ENCODE results near the gene JAM3.
"Not testable (repeated sequence)": the region's sequence is repeated elsewhere in the genome, so short reads cannot be mapped to it uniquely, and the experiment has no call there.

The JAM3 gene

GRCh38 chr11:134072844-134073243 is 4.0 kb downstream of the JAM3 start:
- TF ChIP-seq ZFX (IDR thresholded peaks at IDR 0.05; ENCODE audit: borderline replicate concordance): no peak
- no peak for TF ChIP-seq CTCF (IDR thresholded peaks at IDR 0.05)
- H3K27ac ChIP-seq: no peak overlapping the region

- TF ChIP-seq CTCF (IDR thresholded peaks at IDR 0.05) (no peak), ZFX (IDR thresholded peaks at IDR 0.05; ENCODE audit: borderline replicate concordance) (no peak)
- H3K27ac ChIP-seq: no peak overlapping the region
Observed at GRCh38 chr11:134074346-134074745, 5.5 kb downstream of the JAM3 start.

GRCh38 chr11:134074766-134075165 is 5.9 kb downstream of the JAM3 start:
- H3K27ac ChIP-seq: no peak overlapping the region
- TF ChIP-seq CTCF (IDR thresholded peaks at IDR 0.05): no peak
- no peak for TF ChIP-seq ZFX (IDR thresholded peaks at IDR 0.05; ENCODE audit: borderline replicate concordance)

GRCh38 chr11:134079317-134079716 is 10.4 kb downstream of the JAM3 start:
- no peak overlapping the region for H3K27ac ChIP-seq
- TF ChIP-seq CTCF (IDR thresholded peaks at IDR 0.05): no peak
- no peak for TF ChIP-seq ZFX (IDR thresholded peaks at IDR 0.05; ENCODE audit: borderline replicate concordance)

- H3K27ac ChIP-seq: not testable (repeated sequence)
Observed at GRCh38 chr11:134081258-134081657, 12.4 kb downstream of the JAM3 start.

GRCh38 chr11:134082990-134083389 is 14.1 kb downstream of the JAM3 start:
- TF ChIP-seq ZFX (IDR thresholded peaks at IDR 0.05; ENCODE audit: borderline replicate concordance) (no peak), CTCF (IDR thresholded peaks at IDR 0.05) (no peak)

GRCh38 chr11:134086376-134086775 is 17.5 kb downstream of the JAM3 start:
- TF ChIP-seq ZFX (IDR thresholded peaks at IDR 0.05; ENCODE audit: borderline replicate concordance): no peak
- no peak for TF ChIP-seq CTCF (IDR thresholded peaks at IDR 0.05)

More at GRCh38 chr11:134082990-134083389, 14.1 kb downstream of the JAM3 start:
- no peak overlapping the region for H3K27ac ChIP-seq

GRCh38 chr11:134092006-134092405 is 23.1 kb downstream of the JAM3 start:
- H3K27ac ChIP-seq: not testable (repeated sequence)

More at GRCh38 chr11:134086376-134086775, 17.5 kb downstream of the JAM3 start:
- H3K27ac ChIP-seq: no peak overlapping the region

All from 22Rv1 (cell line).